H1 (cell line): Measurements from ENCODE around the gene FAM204A. TPM values are rescaled to one million over a fixed set of nuclear protein-coding genes. Genes with fewer than 3 reads are reported as not detected.

ENCODE experiments used
- CTCF ChIA-PET: fragments of 300-600 bp; sonication (Branson Sonifier 250); formaldehyde crosslinking; loops from one replicate; lab custom pipeline; 2021; ENCODE audit not compliant: partially characterized antibody; lab: Charles Lee
- POLR2A ChIA-PET: fragments of 300-600 bp; sonication (Branson Sonifier 250); formaldehyde crosslinking; loops from one replicate; lab custom pipeline; 2021; ENCODE audit warnings: inconsistent platforms; ENCODE audit not compliant: partially characterized antibody; lab: Charles Lee
- DNase-seq, 2 experiments: peaks; one replicate each; pipeline versions ENCODE4 v3.0.0 to v3.0.0-alpha.2; 2010 to 2022; ENCODE audit warnings: low spot score in 2 of 2, low read depth in 1 of 2, mixed read lengths in 1 of 2
- FAIRE-seq: peaks from 2 replicates; lab custom pipeline; 2011; peaks lifted over from hg19 to GRCh38; lab: Jason Lieb, UNC
- H2AFZ ChIP-seq: 2 replicates; pipeline ENCODE4 v1.8.1; 2012; ENCODE audit warnings: low read length, inconsistent platforms
- H2AK5ac ChIP-seq: 2 replicates; pipeline ENCODE4 v1.6.1; 2013; ENCODE audit warnings: low read depth, low read length
- H2BK120ac ChIP-seq: replicated peaks from 2 replicates; pipeline ENCODE3; 2013; ENCODE audit warnings: low read depth, low read length, inconsistent platforms
- H2BK12ac ChIP-seq: 2 replicates; pipeline ENCODE4 v1.6.1; 2013; ENCODE audit warnings: low read depth, low read length
- H2BK15ac ChIP-seq: 2 replicates; pipeline ENCODE4 v1.6.1; 2013; ENCODE audit warnings: low read length
- H2BK20ac ChIP-seq: 2 replicates; pipeline ENCODE4 v1.6.1; 2013; ENCODE audit warnings: low read length
- H2BK5ac ChIP-seq: 2 replicates; pipeline ENCODE4 v1.6.1; 2013; ENCODE audit warnings: low read depth, low read length
- H3K14ac ChIP-seq: 2 replicates; pipeline ENCODE4 v1.6.1; 2013; ENCODE audit warnings: inconsistent platforms; ENCODE audit not compliant: insufficient read length
- H3K18ac ChIP-seq: 2 replicates; pipeline ENCODE4 v1.6.1; 2013; ENCODE audit warnings: low read length; ENCODE audit errors: extremely low read depth
- H3K23ac ChIP-seq: 2 replicates; pipeline ENCODE4 v1.6.1; 2013; ENCODE audit warnings: inconsistent platforms; ENCODE audit not compliant: insufficient read length
- H3K23me2 ChIP-seq: 2 replicates; pipeline ENCODE4 v1.6.1; 2013; ENCODE audit warnings: low read depth, low read length
- H3K27ac ChIP-seq: 2 replicates; pipeline ENCODE4 v1.6.1; 2011; ENCODE audit warnings: low read depth, low read length, inconsistent platforms
- H3K27me3 ChIP-seq, 4 experiments: replicated peaks in 1 of 4; 1 replicate in 1 of 4; 2 replicates in 3 of 4; pipeline versions ENCODE4 v1.6.1 to v1.8.1; 2011 to 2013; ENCODE audit warnings: low read length in 3 of 4, mild to moderate bottlenecking in 3 of 4, inconsistent platforms in 2 of 4, mixed read lengths in 2 of 4, moderate library complexity in 1 of 4; ENCODE audit not compliant: control insufficient read depth in 3 of 4, insufficient read depth in 3 of 4; ENCODE audit errors: extremely low read depth in 1 of 4
- H3K36me3 ChIP-seq, 4 experiments: 2 replicates each; pipeline versions ENCODE4 v1.6.1 to v1.8.1; 2011 to 2013; ENCODE audit warnings: mild to moderate bottlenecking in 4 of 4, low read length in 3 of 4, moderate library complexity in 2 of 4, control low read depth in 1 of 4, inconsistent platforms in 1 of 4; ENCODE audit not compliant: insufficient read depth in 4 of 4, control insufficient read depth in 2 of 4
- H3K4ac ChIP-seq: replicated peaks from 2 replicates; pipeline ENCODE3; 2013; ENCODE audit warnings: low read length, low read depth, mixed read lengths, inconsistent platforms; ENCODE audit not compliant: insufficient read length
- H3K4me1 ChIP-seq, 4 experiments: replicated peaks in 1 of 4; 1 replicate in 1 of 4; 2 replicates in 3 of 4; pipeline versions ENCODE4 v1.6.1 to v1.8.1; 2011 to 2013; ENCODE audit warnings: low read length in 3 of 4, inconsistent platforms in 2 of 4, mixed read lengths in 1 of 4; ENCODE audit not compliant: insufficient read depth in 4 of 4, control insufficient read depth in 3 of 4
- H3K4me2 ChIP-seq, 2 experiments: 2 replicates each; pipeline versions ENCODE4 v1.6.1 to v1.8.1; 2011 to 2013; ENCODE audit warnings: low read depth in 2 of 2, low read length in 2 of 2, control low read depth in 1 of 2, inconsistent platforms in 1 of 2, mild to moderate bottlenecking in 1 of 2; ENCODE audit not compliant: insufficient read depth in 1 of 2
- H3K4me3 ChIP-seq, 4 experiments: fragments of 200-600, 300-600 bp in 1 of 4; sonication (generic), shearing (Covaris generic), sonication (Bioruptor Twin) in 1 of 4; 2 replicates each; pipeline versions ENCODE4 v1.5.1 to v1.8.1; 2011 to 2016; ENCODE audit warnings: low read length in 4 of 4, low read depth in 3 of 4, control low read depth in 2 of 4, inconsistent platforms in 2 of 4, mild to moderate bottlenecking in 2 of 4, mixed read lengths in 1 of 4, moderate library complexity in 1 of 4; ENCODE audit not compliant: insufficient read depth in 2 of 4; ENCODE audit errors: extremely low read depth in 1 of 4
- H3K56ac ChIP-seq: replicated peaks from 2 replicates; pipeline ENCODE3; 2013; ENCODE audit warnings: low read depth, mild to moderate bottlenecking, mixed read lengths, low read length, inconsistent platforms; ENCODE audit not compliant: insufficient read length
- H3K79me1 ChIP-seq: 2 replicates; pipeline ENCODE4 v1.6.1; 2013; ENCODE audit warnings: low read depth, low read length, control low read depth
- H3K79me2 ChIP-seq, 2 experiments: 2 replicates each; pipeline versions ENCODE4 v1.6.1 to v1.8.1; 2012 to 2013; ENCODE audit warnings: low read length in 2 of 2, mild to moderate bottlenecking in 2 of 2, inconsistent platforms in 1 of 2; ENCODE audit not compliant: insufficient read depth in 2 of 2, control insufficient read depth in 1 of 2
- H3K9ac ChIP-seq, 4 experiments: replicated peaks in 1 of 4; 1 replicate in 1 of 4; 2 replicates in 3 of 4; pipeline versions ENCODE4 v1.6.1 to v1.8.1; 2011 to 2013; ENCODE audit warnings: low read depth in 3 of 4, low read length in 3 of 4, control low read depth in 2 of 4, mild to moderate bottlenecking in 2 of 4, moderate library complexity in 2 of 4, inconsistent platforms in 1 of 4; ENCODE audit errors: extremely low read depth in 1 of 4
- H3K9me3 ChIP-seq, 2 experiments: 2 replicates each; pipeline versions ENCODE4 v1.6.1 to v1.8.1; 2012 to 2013; ENCODE audit warnings: mild to moderate bottlenecking in 2 of 2, moderate library complexity in 2 of 2, control low read depth in 1 of 2, inconsistent platforms in 1 of 2, low read depth in 1 of 2, low read length in 1 of 2, mixed read lengths in 1 of 2; ENCODE audit not compliant: insufficient read depth in 2 of 2
- H4K20me1 ChIP-seq, 2 experiments: replicated peaks in 1 of 2; 2 replicates each; pipeline versions ENCODE3 to v1.8.1; 2011 to 2013; ENCODE audit warnings: inconsistent platforms in 2 of 2, low read length in 2 of 2, mild to moderate bottlenecking in 1 of 2; ENCODE audit not compliant: insufficient read depth in 2 of 2, control insufficient read depth in 1 of 2
- H4K5ac ChIP-seq: 2 replicates; pipeline ENCODE4 v1.6.1; 2013; ENCODE audit warnings: low read length, low read depth, mixed read lengths, inconsistent platforms; ENCODE audit not compliant: insufficient read length
- H4K8ac ChIP-seq: 2 replicates; pipeline ENCODE4 v1.8.0; 2013; ENCODE audit warnings: mild to moderate bottlenecking, moderate library complexity, low read length, inconsistent platforms; ENCODE audit not compliant: insufficient read depth; ENCODE audit errors: extremely low read depth
- H4K91ac ChIP-seq: replicated peaks from 2 replicates; pipeline ENCODE3; 2013; ENCODE audit warnings: low read length, mixed read lengths, inconsistent platforms; ENCODE audit not compliant: insufficient read length
- ASH2L ChIP-seq: fragments of 200-600, 300-600 bp; sonication (generic); IDR thresholded peaks from one replicate; pipeline ENCODE4 v1.7.1; 2017; ENCODE audit warnings: low read length
- BRCA1 ChIP-seq: IDR thresholded peaks from 2 replicates; pipeline ENCODE4 v1.6.1; 2012; ENCODE audit warnings: low read depth, low read length, improper control_type of control experiment
- KDM5A ChIP-seq: fragments of 200-600 bp; IDR thresholded peaks from 2 replicates; pipeline ENCODE4 v1.7.1; 2012; ENCODE audit warnings: mild to moderate bottlenecking, low read length, inconsistent platforms, mixed read lengths
- NRF1 ChIP-seq: IDR thresholded peaks from 2 replicates; pipeline ENCODE4 v1.6.1; 2011; ENCODE audit warnings: mild to moderate bottlenecking, low read depth, low read length, improper control_type of control experiment
- POLR2AphosphoS5 ChIP-seq: IDR thresholded peaks from 2 replicates; pipeline ENCODE4 v1.6.1; 2011; ENCODE audit warnings: low read depth, low read length
- POU5F1 ChIP-seq: IDR thresholded peaks from 2 replicates; pipeline ENCODE4 v1.6.1; 2011; ENCODE audit warnings: low read depth, mild to moderate bottlenecking, low read length, moderate library complexity
- SP4 ChIP-seq: IDR thresholded peaks from 2 replicates; pipeline ENCODE4 v1.6.1; 2012; ENCODE audit warnings: low read length, inconsistent platforms
- SRF ChIP-seq: IDR thresholded peaks from 2 replicates; pipeline ENCODE4 v1.6.1; 2011; ENCODE audit warnings: mild to moderate bottlenecking, low read depth, low read length, moderate library complexity
- TBP ChIP-seq: IDR thresholded peaks from 2 replicates; pipeline ENCODE4 v1.6.1; 2011; ENCODE audit warnings: low read depth, low read length, improper control_type of control experiment
- WGBS, 2 experiments: shearing (Covaris generic) in 1 of 2; methylation state at CpG; one replicate each; pipeline versions ENCODE4 v1.1.6 to v1.1.7; 2013 to 2015; ENCODE audit warnings: low lambda C conversion rate in 2 of 2, mixed read lengths in 2 of 2, inconsistent platforms in 1 of 2, low coverage in 1 of 2, missing lambda C conversion rate in 1 of 2; ENCODE audit not compliant: insufficient replicate concordance in 2 of 2, insufficient coverage in 1 of 2, insufficient read length in 1 of 2; ENCODE audit errors: extremely low coverage in 1 of 2, missing lambda C conversion rate in 1 of 2; 5-methylcytosine and 5-hydroxymethylcytosine counted together
- polyA plus RNA-seq, 7 experiments: library from polyadenylated mRNA; depleted of rRNA in 3 of 7; stranded (reverse) in 5 of 7; unstranded in 2 of 7; fragments of >200 nt in 5 of 7; fragments of 200-250 nt in 2 of 7; gene quantifications; 1 replicate in 5 of 7; 2 replicates in 1 of 7; 4 replicates in 1 of 7; pipeline versions ENCODE4 v1.2.1 to v1.2.3, GENCODE V29; 2011 to 2013; ENCODE audit warnings: missing spikeins in 2 of 7, mixed read lengths in 2 of 7
- total RNA-seq: library from RNA; stranded (reverse); fragmentation: NEBNext Ultra II Directional; extraction: Animal tissue kit (Norgen Biotek cat#: 25700); gene quantifications from 2 replicates; pipeline ENCODE4 v1.2.1, GENCODE V29; 2021

Gene FAM204A
- total and polyA plus RNA-seq, 2 of the 8 experiments (the other 6 are each of a cell fraction or from before 2014, with no cell fraction given), result 4.9 to 37.4 TPM

DNA sequence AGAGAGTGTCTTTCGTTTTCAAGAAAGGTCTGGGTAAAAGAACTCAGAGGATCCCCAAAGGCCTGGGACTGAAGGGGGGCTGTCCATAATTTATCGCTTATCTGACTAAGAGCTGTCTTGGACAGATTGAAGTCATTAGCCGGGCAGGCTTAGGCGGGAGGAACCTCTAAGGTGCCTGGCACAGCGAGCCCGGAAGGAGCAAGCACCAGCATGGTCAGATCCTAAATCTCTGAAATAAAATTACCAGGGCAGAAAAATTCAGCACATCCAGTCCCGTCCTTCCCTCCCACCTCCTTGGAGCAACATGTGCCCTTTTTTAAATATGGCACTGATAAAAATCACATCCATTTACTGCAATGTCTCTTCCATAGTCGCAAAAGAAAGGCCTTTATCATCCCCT is 86.8 kb downstream of the FAM204A start:
- no peaks in the 10 kb centered on the region for H3K9me3 ChIP-seq
- DNase-seq (no peak), FAIRE-seq (no peak)
- H4K91ac ChIP-seq, result no peak overlapping the region
- H3K18ac ChIP-seq, result no peak overlapping the region
- no peak overlapping the region for H3K9ac ChIP-seq
- no peak overlapping the region for H2BK15ac ChIP-seq
- CTCF ChIA-PET, result no interaction called here
- peaks cover 0 to 5% (median 1%) of the 10 kb centered on the region in 4 experiments; a peak in 4 of 7 replicates for H3K4me1 ChIP-seq
- H2AFZ ChIP-seq, result no peak overlapping the region
- no peaks in the 10 kb centered on the region for H3K23me2 ChIP-seq
- POLR2A ChIA-PET, result no interaction called here
- H4K8ac ChIP-seq, result no peak overlapping the region
- no peak overlapping the region for H2BK12ac ChIP-seq
- no peaks in the 10 kb centered on the region for H3K36me3 ChIP-seq
- no peak overlapping the region for H3K4ac ChIP-seq
- TF ChIP-seq TBP, result no peak
- no peak for TF ChIP-seq BRCA1
- TF ChIP-seq NRF1, result no peak
- no peak for TF ChIP-seq SRF
- no peak for TF ChIP-seq ASH2L
- TF ChIP-seq KDM5A, result no peak
- TF ChIP-seq SP4, result no peak
- no peak for TF ChIP-seq POU5F1
- TF ChIP-seq POLR2AphosphoS5, result no peak
- H4K20me1 ChIP-seq, result no peaks in the 10 kb centered on the region
- H3K23ac ChIP-seq, result no peak overlapping the region
- no peak overlapping the region for H3K4me2 ChIP-seq
- H2AK5ac ChIP-seq, result no peak overlapping the region
- no peak overlapping the region for H3K14ac ChIP-seq
- no peak overlapping the region for H3K27ac ChIP-seq
- no peak overlapping the region for H2BK120ac ChIP-seq
- H3K27me3 ChIP-seq, result peaks cover 1 to 7% (median 3%) of the 10 kb centered on the region in 4 experiments; a peak in 6 of 7 replicates
- no peaks in the 10 kb centered on the region for H3K79me2 ChIP-seq
- H4K5ac ChIP-seq, result no peak overlapping the region
- 88% methylated on average over 8 of the region's 8 CpGs; no CpG with 5 or more reads in 1 of the 2 experiments for WGBS, 2 experiments
- no peak overlapping the region for H2BK20ac ChIP-seq
- no peaks in the 10 kb centered on the region for H3K79me1 ChIP-seq
- no peak overlapping the region for H3K4me3 ChIP-seq
- no peak overlapping the region for H2BK5ac ChIP-seq
- H3K56ac ChIP-seq, result no peak overlapping the region
